Thymus (tissue), 11 donors: ENCODE results near the gene EARS2. TPM values are rescaled to one million over a fixed set of nuclear protein-coding genes. Genes with fewer than 3 reads are reported as not detected.
"Not testable (repeated sequence)": the region's sequence is repeated elsewhere in the genome, so short reads cannot be mapped to it uniquely, and the experiment has no call there.

Experiments used
- DNase-seq, 9 donors: peaks; one replicate each; pipeline ENCODE4 v3.0.0-alpha.2; 2013; ENCODE audit warnings: low spot score in 9 of 9, low read depth in 6 of 9, missing footprints in 1 of 9
- H3K27ac ChIP-seq, 2 donors: one replicate each; pipeline ENCODE4 v1.5.1; 2013; ENCODE audit warnings: control low read depth in 1 of 2, low read depth in 1 of 2, low read length in 1 of 2, mild to moderate bottlenecking in 1 of 2, moderate library complexity in 1 of 2
- H3K27me3 ChIP-seq, 2 donors: one replicate each; pipeline ENCODE4 v1.5.1; 2013; ENCODE audit warnings: low read length in 1 of 2; ENCODE audit not compliant: control insufficient read depth in 2 of 2, insufficient read depth in 1 of 2
- H3K36me3 ChIP-seq, 2 donors: one replicate each; pipeline ENCODE4 v1.5.1; 2013; ENCODE audit warnings: low read length in 1 of 2, mild to moderate bottlenecking in 1 of 2, moderate library complexity in 1 of 2; ENCODE audit not compliant: control insufficient read depth in 2 of 2, insufficient read depth in 2 of 2
- H3K4me1 ChIP-seq, 2 donors: one replicate each; pipeline ENCODE4 v1.5.1; 2013; ENCODE audit warnings: low read length in 2 of 2; ENCODE audit not compliant: control insufficient read depth in 2 of 2, insufficient read depth in 2 of 2
- H3K4me3 ChIP-seq, 2 donors: one replicate each; pipeline ENCODE4 v1.5.1; 2013; ENCODE audit warnings: low read length in 2 of 2, control low read depth in 1 of 2, mild to moderate bottlenecking in 1 of 2
- H3K9me3 ChIP-seq, 2 donors: one replicate each; pipeline ENCODE4 v1.5.1; 2013; ENCODE audit warnings: low read length in 1 of 2, mild to moderate bottlenecking in 1 of 2; ENCODE audit not compliant: control insufficient read depth in 2 of 2, insufficient read depth in 1 of 2
- WGBS: extraction: QIAGEN DNeasy Blood & Tissue Kit; methylation state at CpG from one replicate; pipeline ENCODE4 v1.1.7; 2013; 5-methylcytosine and 5-hydroxymethylcytosine counted together
- polyA plus RNA-seq: library from polyadenylated mRNA; stranded (reverse); fragments of 200-250 nt; gene quantifications from one replicate; pipeline ENCODE4 v1.2.3, GENCODE V29; 2013
- total RNA-seq: library from RNA; stranded (reverse); fragments of 120-200 nt; gene quantifications from one replicate; pipeline ENCODE4 v1.2.4, GENCODE V29; 2013
- donor health status: healthy.

Gene EARS2
- total and polyA plus RNA-seq, 2 donors = 11.5 to 20.5 TPM

- Histone ChIP-seq H3K9me3 (no peaks in the 10 kb centered on the region), H3K27me3 (no peaks in the 10 kb centered on the region), H3K36me3 (peaks cover 41 to 46% of the 10 kb centered on the region in 2 donors), H3K27ac (no peak overlapping the region), H3K4me1 (no peaks in the 10 kb centered on the region), H3K4me3 (no peak overlapping the region)
- WGBS = 96% methylated on average over 13 of the region's 14 CpGs
- no peak for DNase-seq
These were observed 27.3 kb upstream of the EARS2 start for GRCh38 chr16:23584186-23585076.

GRCh38 chr16:23583271-23583670, 26.1 kb upstream of the EARS2 start:
- H3K36me3 ChIP-seq = peaks cover 41 to 46% of the 10 kb centered on the region in 2 donors
- H3K27ac ChIP-seq, H3K4me1 ChIP-seq, H3K4me3 ChIP-seq, DNase-seq, H3K9me3 ChIP-seq, H3K27me3 ChIP-seq: not testable (repeated sequence)
- 96% methylated on average over 30 of the region's 30 CpGs for WGBS

- no peak for DNase-seq
- Histone ChIP-seq H3K4me3 (no peak overlapping the region), H3K4me1 (no peaks in the 10 kb centered on the region), H3K9me3 (no peaks in the 10 kb centered on the region), H3K36me3 (peaks cover 33 to 46% of the 10 kb centered on the region in 2 donors), H3K27me3 (no peaks in the 10 kb centered on the region), H3K27ac (no peak overlapping the region)
These were observed 24.6 kb upstream of the EARS2 start for GRCh38 chr16:23581764-23582163.

GRCh38 chr16:23580391-23580790, 23.2 kb upstream of the EARS2 start:
- H3K36me3 ChIP-seq = peaks cover 29 to 39% of the 10 kb centered on the region in 2 donors

GRCh38 chr16:23579371-23579770, 22.2 kb upstream of the EARS2 start:
- peaks cover 24 to 31% of the 10 kb centered on the region in 2 donors for H3K36me3 ChIP-seq
- WGBS = 97% methylated on average over 4 of the region's 4 CpGs
- no peak overlapping the region for H3K27ac ChIP-seq
- no peak overlapping the region for H3K4me3 ChIP-seq
- peaks cover 0 to 2% of the 10 kb centered on the region in 2 donors for H3K4me1 ChIP-seq
- H3K27me3 ChIP-seq = no peaks in the 10 kb centered on the region
- H3K9me3 ChIP-seq = no peaks in the 10 kb centered on the region
- no peak for DNase-seq

More at GRCh38 chr16:23580391-23580790, 23.2 kb upstream of the EARS2 start:
- Histone ChIP-seq H3K27me3 (no peaks in the 10 kb centered on the region), H3K4me1 (no peaks in the 10 kb centered on the region), H3K27ac (no peak overlapping the region), H3K9me3 (no peaks in the 10 kb centered on the region), H3K4me3 (no peak overlapping the region)
- DNase-seq = no peak

- peaks cover 21 to 29% of the 10 kb centered on the region in 2 donors for H3K36me3 ChIP-seq
- WGBS = 95% methylated on average over 5 of the region's 5 CpGs
- H3K4me3 ChIP-seq = no peak overlapping the region
- H3K27ac ChIP-seq = no peak overlapping the region
- no peaks in the 10 kb centered on the region for H3K27me3 ChIP-seq
- no peak for DNase-seq
- peaks cover 2 to 10% of the 10 kb centered on the region in 2 donors for H3K4me1 ChIP-seq
- no peaks in the 10 kb centered on the region for H3K9me3 ChIP-seq
These were observed 21.1 kb upstream of the EARS2 start for GRCh38 chr16:23578101-23578830.

GRCh38 chr16:23577493-23577892, 20.3 kb upstream of the EARS2 start:
- 98% methylated on average over 2 of the region's 2 CpGs for WGBS
- Histone ChIP-seq H3K36me3 (peaks cover 24 to 29% of the 10 kb centered on the region in 2 donors), H3K4me3 (no peak overlapping the region), H3K27me3 (no peaks in the 10 kb centered on the region), H3K4me1 (peaks cover 2 to 12% of the 10 kb centered on the region in 2 donors), H3K27ac (no peak overlapping the region), H3K9me3 (no peaks in the 10 kb centered on the region)
- DNase-seq = no peak

GRCh38 chr16:23575834-23576233, 18.7 kb upstream of the EARS2 start:
- H3K27me3 ChIP-seq = no peaks in the 10 kb centered on the region
- no peak for DNase-seq
- H3K4me3 ChIP-seq = no peak overlapping the region
- H3K36me3 ChIP-seq = peaks cover 34 to 37% of the 10 kb centered on the region in 2 donors
- WGBS = 99% methylated on average over 3 of the region's 3 CpGs
- H3K9me3 ChIP-seq = no peaks in the 10 kb centered on the region
- H3K4me1 ChIP-seq = peaks cover 2 to 12% of the 10 kb centered on the region in 2 donors
- H3K27ac ChIP-seq = no peak overlapping the region

GRCh38 chr16:23573817-23574216, 16.7 kb upstream of the EARS2 start:
- no peaks in the 10 kb centered on the region for H3K9me3 ChIP-seq
- H3K27me3 ChIP-seq = no peaks in the 10 kb centered on the region
- H3K36me3 ChIP-seq = peaks cover 30 to 40% of the 10 kb centered on the region in 2 donors
- 25% methylated on average over 5 of the region's 5 CpGs for WGBS
- H3K27ac ChIP-seq = peak overlapping the region in 1 of 2 donors; percentile 19
- peak in 4 of 9 donors; percentile 39 to 72 (median 51) for DNase-seq
- H3K4me1 ChIP-seq = peaks cover 2 to 12% of the 10 kb centered on the region in 2 donors
- H3K4me3 ChIP-seq = no peak overlapping the region
